GM23338 (cell line): ENCODE results near the gene NCAPD2.

ENCODE experiments used
- ZNF331 ChIP-seq: fragments of 250-450 bp; sonication (Bioruptor Pico); IDR thresholded peaks from 2 replicates; pipeline ENCODE4 v1.5.0; 2020; ENCODE audit warnings: low read depth, mild to moderate bottlenecking, moderate library complexity
- TF ChIP-seq, protein P1 (sequence below), 2 experiments: fragments of 200-600 bp in 1 of 2; sonication (generic) in 1 of 2; conservative IDR thresholded peaks; 2 replicates each; pipeline versions ENCODE4 v1.5.1 to v1.6.1; 2016 to 2017; ENCODE audit warnings: antibody characterized with exemption in 2 of 2, low read depth in 2 of 2, mild to moderate bottlenecking in 2 of 2, moderate library complexity in 1 of 2

DNA sequence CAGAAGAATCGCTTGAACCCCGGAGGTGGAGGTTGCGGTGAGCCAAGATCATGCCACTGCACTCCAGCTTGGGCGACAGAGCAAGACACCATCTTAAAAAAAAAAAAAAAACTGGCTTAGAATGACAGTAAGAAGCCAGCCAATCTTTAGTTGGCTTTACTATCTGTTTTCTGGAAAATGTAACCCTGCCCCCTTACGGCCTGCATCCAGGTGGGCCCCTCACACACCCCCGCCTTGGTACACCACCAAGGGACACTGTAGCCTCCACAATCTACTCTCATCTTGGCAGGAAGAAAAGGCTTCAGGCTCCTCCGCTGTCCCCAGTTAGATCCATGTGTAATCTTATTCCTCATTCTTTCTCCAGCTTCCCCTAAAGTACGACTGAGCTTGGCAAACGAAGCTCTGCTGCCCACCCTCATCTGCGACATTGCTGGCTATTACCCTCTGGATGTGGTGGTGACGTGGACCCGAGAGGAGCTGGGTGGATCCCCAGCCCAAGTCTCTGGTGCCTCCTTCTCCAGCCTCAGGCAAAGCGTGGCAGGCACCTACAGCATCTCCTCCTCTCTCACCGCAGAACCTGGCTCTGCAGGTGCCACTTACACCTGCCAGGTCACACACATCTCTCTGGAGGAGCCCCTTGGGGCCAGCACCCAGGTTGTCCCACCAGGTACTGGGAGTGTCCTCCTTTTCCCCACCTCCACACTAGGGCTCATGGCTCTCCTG, 35.5 kb upstream of the NCAPD2 start:
- TF ChIP-seq, protein P1, sequence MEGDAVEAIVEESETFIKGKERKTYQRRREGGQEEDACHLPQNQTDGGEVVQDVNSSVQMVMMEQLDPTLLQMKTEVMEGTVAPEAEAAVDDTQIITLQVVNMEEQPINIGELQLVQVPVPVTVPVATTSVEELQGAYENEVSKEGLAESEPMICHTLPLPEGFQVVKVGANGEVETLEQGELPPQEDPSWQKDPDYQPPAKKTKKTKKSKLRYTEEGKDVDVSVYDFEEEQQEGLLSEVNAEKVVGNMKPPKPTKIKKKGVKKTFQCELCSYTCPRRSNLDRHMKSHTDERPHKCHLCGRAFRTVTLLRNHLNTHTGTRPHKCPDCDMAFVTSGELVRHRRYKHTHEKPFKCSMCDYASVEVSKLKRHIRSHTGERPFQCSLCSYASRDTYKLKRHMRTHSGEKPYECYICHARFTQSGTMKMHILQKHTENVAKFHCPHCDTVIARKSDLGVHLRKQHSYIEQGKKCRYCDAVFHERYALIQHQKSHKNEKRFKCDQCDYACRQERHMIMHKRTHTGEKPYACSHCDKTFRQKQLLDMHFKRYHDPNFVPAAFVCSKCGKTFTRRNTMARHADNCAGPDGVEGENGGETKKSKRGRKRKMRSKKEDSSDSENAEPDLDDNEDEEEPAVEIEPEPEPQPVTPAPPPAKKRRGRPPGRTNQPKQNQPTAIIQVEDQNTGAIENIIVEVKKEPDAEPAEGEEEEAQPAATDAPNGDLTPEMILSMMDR (conservative IDR thresholded peaks at IDR 0.05; ENCODE audit: low read depth in 2 of 2): no peak
- no peak for TF ChIP-seq ZNF331 (CRISPR knock-in tag)
